AG09319 (cell line): Measurements from ENCODE around the gene USE1.

Experiments
- DNase-seq: peaks from one replicate; pipeline ENCODE4 v3.0.0-alpha.2; 2010; ENCODE audit warnings: low read depth; ENCODE audit errors: extremely low read depth
- TF ChIP-seq, protein P1 (sequence below): IDR thresholded peaks from 2 replicates; pipeline ENCODE4 v1.5.1; 2011; ENCODE audit warnings: low read depth, mild to moderate bottlenecking, inconsistent platforms, low read length, moderate library complexity

USE1 gene

DNA sequence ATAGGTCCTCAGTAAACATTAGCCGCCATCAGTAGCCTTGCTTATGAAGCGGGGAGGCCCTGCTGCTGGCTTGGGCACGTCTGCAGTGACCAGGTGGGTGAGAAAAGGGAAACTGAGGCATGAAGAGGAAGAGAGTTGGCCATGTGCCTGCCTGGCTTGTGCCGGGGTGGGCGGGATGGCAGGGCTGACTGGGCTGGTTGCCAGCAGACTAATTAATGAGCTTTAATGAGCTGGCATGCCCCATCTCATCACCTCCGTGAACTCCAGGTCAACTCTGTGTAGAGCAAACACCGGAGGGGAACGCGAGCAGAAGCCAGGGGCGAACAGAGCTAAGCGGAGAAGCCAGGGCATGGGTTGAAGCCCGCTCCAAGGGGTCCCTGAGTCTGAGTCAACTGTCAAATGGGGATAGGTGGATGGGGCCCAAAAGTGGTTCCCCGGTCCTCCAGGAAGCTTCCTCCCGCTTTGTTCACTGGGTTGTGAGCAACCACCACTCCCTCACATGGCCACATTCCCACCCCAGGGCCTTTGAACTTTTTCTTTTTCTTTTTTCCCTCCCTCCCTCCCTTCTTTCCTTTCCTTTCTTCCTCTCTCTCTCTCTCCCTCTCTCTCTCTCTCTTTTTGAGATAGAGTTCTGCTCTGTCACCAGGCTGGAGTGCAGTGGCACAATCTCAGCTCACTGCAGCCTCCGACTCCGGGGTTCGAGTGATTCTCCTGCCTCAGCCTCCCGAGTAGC is 21.8 kb downstream of the USE1 start:
- TF ChIP-seq, protein P1, sequence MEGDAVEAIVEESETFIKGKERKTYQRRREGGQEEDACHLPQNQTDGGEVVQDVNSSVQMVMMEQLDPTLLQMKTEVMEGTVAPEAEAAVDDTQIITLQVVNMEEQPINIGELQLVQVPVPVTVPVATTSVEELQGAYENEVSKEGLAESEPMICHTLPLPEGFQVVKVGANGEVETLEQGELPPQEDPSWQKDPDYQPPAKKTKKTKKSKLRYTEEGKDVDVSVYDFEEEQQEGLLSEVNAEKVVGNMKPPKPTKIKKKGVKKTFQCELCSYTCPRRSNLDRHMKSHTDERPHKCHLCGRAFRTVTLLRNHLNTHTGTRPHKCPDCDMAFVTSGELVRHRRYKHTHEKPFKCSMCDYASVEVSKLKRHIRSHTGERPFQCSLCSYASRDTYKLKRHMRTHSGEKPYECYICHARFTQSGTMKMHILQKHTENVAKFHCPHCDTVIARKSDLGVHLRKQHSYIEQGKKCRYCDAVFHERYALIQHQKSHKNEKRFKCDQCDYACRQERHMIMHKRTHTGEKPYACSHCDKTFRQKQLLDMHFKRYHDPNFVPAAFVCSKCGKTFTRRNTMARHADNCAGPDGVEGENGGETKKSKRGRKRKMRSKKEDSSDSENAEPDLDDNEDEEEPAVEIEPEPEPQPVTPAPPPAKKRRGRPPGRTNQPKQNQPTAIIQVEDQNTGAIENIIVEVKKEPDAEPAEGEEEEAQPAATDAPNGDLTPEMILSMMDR = no peak
- no peak for DNase-seq

DNA sequence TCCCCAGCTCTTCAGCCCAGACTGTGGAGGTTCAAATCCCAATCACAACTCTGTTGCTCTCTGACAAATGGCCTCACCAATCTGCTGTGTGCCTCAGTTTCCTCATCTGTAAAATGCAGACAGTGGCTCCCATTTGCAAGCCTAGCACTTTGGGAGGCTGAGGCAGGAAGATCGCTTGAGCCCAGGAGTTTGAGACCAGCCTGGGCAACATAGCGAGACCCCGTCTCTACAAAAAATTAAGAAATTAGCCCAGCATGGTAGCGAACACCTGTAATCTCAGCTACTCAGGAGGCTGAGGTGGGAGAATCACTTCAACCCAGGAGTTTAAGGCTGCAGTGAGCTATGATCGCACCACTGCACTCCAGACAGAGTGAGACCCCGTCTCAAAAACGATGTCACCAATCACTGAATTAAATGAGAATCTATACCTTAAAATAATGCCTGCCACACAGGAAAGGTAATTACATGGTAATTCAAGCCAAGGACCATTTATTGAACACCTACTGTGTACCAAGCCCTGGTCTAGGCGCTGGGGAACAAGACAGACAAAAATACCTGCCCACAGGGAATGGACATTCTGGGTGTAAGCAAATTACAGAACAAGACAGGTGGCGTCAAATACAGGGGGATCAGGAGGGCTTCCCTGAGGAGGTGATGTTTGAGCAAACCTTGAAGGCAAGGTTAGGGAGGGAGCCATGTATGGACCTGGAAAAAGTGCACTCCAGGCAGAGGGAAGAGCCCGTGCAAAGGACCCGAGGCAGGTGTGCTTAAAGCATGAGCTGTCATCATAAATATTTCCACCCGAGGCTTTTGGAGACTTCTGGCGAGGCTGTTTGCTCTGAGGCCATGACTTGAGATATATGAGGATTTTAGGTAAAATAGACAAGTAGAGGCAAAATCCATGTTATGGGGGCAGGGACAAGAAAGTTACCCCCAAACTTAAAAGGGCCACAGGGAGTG is 22.9 kb downstream of the USE1 start:
- TF ChIP-seq, protein P1 = no peak
- DNase-seq = no peak

DNA sequence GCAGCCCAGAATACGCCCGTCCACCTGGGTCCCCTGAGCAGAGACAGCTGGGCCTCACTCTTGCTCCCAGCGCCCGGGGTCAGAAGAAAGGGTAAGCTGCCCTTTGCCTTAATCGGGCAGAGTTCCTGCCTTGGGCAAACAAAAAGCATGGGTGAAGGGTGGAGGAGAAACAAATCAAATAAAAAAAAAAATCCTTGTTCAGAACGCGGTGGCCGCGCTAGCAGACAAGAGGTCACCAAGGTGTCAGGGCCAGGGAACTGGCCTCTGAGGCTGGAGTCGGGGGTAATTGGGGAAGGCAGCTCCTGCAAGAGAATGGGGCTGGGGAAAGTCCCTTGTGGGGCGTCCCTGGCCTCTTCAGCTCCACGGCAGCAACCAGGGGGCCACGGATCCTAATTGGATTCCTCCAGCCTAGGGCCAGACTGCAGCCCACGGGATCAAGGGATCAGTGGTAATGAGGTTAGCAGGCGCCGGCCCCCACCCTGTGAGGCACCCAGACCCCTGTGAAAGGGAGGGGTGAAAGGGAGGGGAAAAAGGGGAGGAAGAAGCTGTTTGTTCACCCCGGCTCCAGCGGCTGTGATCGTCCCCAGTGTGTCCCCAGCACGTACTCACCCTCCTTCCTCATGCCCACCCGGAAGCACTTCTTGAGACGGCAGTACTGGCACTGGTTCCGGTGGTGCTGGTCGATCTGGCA is 25.1 kb downstream of the USE1 start:
- no peak for DNase-seq
- TF ChIP-seq, protein P1 = no peak

DNA sequence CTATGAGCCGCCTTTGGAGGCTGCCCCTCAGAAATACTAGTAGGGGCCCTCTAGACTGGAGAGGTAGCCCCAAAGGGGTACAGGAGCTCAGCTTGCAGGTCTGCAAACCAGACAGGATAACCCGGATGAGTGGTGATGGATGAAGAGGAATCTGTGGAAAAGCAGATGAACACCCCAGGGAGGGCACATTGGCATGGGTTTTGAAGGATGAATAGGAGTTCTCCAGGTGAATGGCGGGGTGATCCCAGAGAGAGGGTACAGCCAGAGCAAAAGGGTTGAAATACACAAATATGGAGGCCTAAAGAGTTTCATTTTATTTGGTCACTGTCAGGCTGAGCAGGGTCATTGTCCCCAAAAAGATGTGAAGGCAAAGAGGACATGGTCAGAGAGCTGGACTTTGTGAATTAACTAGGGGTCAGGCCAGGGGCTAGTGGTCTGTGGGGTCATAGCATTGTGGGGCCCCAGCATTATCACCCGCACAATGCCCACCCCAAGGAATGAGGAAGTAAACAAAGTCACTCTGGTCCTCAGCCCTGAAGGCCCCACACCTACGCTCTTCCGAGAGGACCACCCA is 25.8 kb downstream of the USE1 start:
- DNase-seq = no peak
- TF ChIP-seq, protein P1 = no peak

DNA sequence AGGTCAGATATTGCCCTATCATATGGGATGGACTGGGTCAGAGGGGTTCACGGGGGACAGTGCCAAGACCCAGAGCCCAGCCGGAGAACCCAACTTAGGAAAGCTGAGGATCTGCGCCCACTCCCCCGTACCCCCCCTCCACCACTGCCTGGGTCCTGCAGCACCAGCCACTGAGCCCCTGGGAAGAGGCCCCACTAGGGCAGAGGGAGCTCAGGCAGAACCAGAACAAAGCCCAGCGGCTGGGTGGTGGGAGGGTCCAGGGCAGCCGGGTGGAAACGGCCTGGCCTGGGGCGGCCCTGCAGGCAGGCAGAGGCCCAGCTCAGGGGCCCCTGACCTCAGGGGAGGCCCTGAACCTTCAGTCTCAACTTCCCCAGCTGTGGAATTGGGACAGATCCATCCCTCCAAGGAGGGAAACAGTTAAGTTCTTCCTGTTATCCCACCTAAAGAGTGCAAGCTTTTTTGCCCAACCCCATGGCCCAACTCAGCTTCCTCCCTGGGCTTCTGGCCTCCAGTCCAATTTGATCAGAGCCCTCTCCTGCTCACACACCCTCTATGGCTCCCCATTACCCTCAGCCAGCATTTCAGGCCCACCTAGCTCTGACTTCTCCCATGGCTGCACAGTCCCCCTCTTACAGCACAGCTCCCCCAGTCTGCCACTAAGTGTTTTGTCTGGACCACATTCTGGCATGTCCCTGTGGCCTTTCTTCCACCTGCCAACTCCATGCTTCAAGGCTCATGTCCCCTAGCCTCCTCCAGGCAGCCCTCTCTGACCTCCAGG is 27.5 kb downstream of the USE1 start:
- TF ChIP-seq, protein P1 = no peak
- DNase-seq = no peak

DNA sequence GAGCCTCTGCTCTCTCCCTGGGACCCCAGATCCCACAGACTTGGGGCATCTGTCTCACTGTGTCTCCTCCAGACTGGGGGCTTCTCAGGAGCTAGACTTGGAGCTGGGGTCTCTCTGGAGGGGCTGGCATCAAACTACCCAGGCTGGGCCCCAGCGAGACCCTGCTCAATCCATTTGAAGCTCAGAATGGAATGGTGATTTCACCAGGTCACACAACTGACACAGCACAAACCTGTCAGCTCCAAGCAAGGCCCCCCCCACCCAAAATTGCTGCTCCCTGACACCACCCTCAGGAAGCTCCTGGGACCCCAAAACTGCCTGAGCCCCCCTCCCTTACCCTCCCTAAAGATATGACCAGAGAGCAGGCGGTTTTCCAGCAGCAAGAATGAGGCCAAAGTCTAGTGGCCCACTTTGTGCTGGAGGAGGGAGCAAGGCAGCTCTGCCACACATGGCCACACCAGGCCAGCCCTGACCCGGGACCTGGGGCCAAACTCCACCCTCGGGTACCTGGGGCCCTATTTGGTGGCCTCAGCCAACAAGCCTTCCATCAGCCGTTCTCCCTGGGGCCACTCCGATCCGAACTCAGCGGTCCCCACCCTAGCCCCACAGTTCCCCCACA is 28.2 kb downstream of the USE1 start:
- no peak for DNase-seq

More for the DNA sequence above, 28.2 kb downstream of the USE1 start:
- TF ChIP-seq, protein P1 = no peak
